Measurements from ENCODE around the gene PRR22.

DNA sequence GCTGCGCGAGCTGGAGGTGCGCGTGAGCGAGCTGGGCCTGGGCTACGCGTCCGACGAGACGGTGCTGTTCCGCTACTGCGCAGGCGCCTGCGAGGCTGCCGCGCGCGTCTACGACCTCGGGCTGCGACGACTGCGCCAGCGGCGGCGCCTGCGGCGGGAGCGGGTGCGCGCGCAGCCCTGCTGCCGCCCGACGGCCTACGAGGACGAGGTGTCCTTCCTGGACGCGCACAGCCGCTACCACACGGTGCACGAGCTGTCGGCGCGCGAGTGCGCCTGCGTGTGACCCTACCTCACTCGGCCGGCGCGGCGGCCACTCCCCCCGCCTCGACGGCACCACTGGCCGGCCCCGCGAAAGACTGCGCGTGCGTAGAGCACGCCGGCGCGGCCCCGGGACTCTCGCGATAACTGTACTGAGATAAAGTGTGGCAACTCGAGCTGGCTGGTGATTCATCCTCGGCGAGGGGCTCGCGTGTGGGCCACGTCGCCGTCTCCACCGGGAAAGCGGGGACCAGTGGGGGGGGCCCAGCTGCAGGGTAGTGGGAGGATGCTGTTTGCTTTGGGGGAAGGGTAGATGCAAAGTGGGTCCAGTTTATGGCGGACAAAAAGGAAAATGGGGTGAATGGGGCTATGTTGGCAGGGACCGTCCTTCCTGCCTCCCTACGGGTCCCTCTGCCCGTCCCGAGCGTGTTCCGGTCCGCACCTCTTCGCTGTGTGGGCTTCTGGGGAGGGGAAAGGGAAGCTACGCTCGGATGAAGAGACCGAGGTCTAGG, 43.5 kb upstream of the PRR22 start:
- TF ChIP-seq, protein P1, sequence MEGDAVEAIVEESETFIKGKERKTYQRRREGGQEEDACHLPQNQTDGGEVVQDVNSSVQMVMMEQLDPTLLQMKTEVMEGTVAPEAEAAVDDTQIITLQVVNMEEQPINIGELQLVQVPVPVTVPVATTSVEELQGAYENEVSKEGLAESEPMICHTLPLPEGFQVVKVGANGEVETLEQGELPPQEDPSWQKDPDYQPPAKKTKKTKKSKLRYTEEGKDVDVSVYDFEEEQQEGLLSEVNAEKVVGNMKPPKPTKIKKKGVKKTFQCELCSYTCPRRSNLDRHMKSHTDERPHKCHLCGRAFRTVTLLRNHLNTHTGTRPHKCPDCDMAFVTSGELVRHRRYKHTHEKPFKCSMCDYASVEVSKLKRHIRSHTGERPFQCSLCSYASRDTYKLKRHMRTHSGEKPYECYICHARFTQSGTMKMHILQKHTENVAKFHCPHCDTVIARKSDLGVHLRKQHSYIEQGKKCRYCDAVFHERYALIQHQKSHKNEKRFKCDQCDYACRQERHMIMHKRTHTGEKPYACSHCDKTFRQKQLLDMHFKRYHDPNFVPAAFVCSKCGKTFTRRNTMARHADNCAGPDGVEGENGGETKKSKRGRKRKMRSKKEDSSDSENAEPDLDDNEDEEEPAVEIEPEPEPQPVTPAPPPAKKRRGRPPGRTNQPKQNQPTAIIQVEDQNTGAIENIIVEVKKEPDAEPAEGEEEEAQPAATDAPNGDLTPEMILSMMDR (IDR thresholded peaks at IDR 0.05; ENCODE audit: low read depth, low read length, poor library complexity, severe bottlenecking) = no peak
- peak; percentile 53; the same call in 1 of the 2 replicates for TF ChIP-seq EZH2phosphoT487 (IDR thresholded peaks at IDR 0.05; ENCODE audit: borderline replicate concordance, low read length)
